ENCODE results near the gene SLC26A11.

GRCh38 chr17:80198144-80198661 is 22.0 kb upstream of the SLC26A11 start:
- TF ChIP-seq POLR2A (IDR thresholded peaks at IDR 0.05) (no peak), CTCF (IDR thresholded peaks at IDR 0.05) (no peak)

Data from uterus (tissue), 2 donors.